ENCODE measurements around the gene KPNA4.

- TF ChIP-seq FOXM1 (IDR thresholded peaks at IDR 0.05; ENCODE audit: borderline replicate concordance) (no peak), CTBP1 (IDR thresholded peaks at IDR 0.05; ENCODE audit: borderline replicate concordance) (no peak), FOXK2 (IDR thresholded peaks at IDR 0.05) (no peak), FOXA1 (IDR thresholded peaks at IDR 0.05) (no peak), ZNF384 (IDR thresholded peaks at IDR 0.05) (no peak)
Observed at GRCh38 chr3:160564949-160565441, 376 bp downstream of the KPNA4 start.
